Measurements from ENCODE around the gene IFI6.
"Not testable (repeated sequence)": the region's sequence is repeated elsewhere in the genome, so short reads cannot be mapped to it uniquely, and the experiment has no call there.

The IFI6 gene, protein sequence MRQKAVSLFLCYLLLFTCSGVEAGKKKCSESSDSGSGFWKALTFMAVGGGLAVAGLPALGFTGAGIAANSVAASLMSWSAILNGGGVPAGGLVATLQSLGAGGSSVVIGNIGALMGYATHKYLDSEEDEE

DNA sequence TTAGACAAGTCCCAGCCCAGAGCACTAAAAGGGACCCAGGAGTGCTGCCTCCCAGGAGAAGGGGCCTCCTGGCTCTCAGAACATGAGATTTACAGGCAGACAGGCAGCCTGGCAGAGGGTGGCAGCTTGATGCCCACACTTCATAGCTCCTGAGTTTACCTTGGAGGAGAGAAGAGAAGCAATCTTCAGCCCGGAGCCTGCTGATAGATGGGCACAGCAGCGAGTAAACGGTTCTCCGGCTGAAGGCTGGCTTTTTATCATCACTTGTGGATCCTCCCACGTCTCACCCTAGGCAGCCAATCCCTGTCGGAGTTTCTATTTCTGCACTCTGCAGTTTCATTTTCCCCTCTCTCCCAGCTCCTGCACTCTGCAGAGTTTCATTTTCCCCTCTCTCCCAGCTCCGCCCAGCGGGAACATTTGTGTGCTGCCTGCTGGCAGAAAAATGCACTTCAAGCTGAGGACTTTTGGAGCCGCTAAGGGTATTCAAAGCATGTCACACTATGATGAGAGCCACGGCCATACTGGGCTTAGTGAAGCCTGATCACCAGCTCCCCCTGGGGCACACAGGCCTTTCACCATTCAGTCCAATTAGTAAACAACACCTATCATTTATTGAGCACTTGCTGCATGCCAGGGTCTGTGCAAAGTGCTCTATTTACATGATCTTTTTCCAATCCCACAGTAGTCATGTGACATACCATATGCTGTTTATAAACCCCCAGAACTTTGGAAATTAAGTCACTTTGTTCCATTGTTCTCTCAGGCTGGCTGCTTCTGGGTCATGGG, at the start of gene IFI6:
Gene IFI6, minus strand, starts transcription at position 229 of the 786 bp plus-strand sequence. CDS start 2,878 bp downstream, outside the sequence.
- DNase-seq: no peak

DNA sequence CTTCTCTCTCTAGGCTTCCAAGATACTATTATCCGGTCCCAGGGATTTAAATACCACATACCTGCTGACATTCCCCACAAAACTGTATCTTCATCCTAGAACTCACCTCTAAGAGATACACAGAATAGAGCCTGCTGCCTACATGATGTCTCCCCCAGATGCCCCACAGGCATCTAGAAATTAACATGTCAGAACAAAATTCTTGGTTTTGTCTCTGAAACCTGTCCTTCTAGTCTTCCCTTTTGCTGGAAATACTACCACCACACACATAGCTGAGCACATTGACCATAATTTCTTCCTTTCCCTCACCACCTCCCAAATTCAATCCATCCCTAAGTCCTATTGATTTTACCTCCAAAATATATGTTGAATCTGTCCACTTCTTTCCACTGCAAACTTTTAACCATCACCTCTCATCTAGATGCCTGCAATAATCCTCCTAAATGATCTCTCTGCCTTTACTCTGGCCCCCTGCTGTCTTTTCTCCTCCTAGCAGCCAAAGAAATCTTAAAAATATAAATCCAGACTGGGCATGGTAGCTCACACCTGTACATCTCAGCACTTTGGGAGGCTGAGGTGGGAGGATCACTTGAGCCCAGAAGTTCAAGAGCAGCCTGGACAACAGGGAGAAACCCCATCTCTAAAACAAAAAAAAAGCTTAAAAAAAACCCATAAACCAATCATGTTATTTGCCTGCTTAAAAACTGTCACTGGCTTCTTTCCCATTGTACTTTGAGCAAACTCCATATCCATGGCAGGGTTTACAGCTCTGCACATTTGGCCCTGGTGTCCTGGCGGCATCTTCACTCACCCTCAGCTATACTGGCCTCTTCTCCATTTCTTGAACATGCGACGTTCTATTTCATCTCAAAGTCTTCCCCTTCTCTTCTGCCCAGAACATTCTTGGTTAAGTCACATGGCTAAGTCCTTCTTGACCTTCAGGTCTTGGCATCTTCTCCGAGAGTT, 47.6 kb upstream of the IFI6 start:
- no peak for DNase-seq

GRCh38 chr1:27716262-27716895, 44.4 kb upstream of the IFI6 start:
- DNase-seq: no peak

DNA sequence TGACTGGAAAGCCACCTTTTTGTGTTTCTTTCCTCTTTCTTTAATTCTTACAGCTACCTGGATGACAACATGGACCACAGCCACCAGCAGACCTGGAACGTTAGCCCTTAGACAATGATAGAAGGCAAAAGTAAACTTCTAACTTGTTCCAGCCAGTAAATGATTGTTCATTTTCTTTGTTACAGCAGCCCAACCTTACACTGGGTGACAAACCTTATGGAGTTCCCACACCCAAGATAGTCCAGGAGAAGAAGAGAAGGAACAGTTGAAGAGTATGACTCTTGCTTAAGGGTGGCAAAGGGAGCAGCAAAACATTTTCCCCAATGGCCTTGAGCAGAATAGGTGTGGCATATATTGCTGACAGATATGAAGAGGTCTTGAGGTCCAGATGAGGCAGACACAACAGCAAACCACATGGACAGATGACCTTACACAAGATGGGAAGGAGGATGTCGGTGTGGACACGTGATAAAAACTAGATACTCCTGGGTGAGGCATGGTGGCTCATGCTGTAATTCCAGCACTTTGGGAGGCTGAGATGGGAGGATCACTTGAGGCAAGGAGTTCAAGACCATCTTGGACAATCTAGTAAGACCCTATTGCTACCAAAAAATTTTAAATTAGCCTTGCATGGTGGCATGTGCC, 42.0 kb upstream of the IFI6 start:
- DNase-seq: no peak

DNA sequence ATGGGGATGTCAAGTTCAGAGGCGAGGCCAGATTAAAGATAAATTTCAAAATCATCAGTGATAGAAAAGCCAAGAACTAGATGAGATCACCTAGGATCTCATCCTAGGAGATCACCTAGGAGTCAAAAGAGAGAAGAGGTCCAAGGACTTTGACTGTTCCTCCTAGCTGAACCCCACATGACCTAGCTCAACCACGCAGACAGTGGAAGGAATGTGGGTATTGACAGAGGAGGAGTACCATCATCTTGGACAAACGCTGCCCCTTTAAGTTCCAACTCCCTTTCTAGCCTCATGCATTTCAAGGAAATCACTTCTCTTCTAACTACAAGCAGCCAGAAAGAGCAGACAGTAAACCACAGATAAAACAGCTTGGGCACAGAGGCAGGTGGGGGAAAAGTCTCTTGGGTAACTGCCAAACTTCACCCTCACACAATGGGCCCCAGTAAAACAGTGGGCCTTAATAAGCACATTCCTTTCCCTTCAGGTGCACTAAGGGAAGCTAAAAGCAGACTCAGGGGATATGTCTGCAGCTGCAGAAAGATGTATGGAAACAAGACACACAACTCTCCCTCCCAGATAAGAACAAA, 41.2 kb upstream of the IFI6 start:
- DNase-seq: no peak

- no peak for DNase-seq
Observed at GRCh38 chr1:27710574-27710973, 38.6 kb upstream of the IFI6 start.

- DNase-seq: no peak
Observed at GRCh38 chr1:27705545-27705944, 33.6 kb upstream of the IFI6 start.

- DNase-seq: no peak
Observed at GRCh38 chr1:27704958-27705357, 33.0 kb upstream of the IFI6 start.

GRCh38 chr1:27696835-27697234, 24.8 kb upstream of the IFI6 start:
- not testable (repeated sequence) for DNase-seq

- DNase-seq: no peak
Observed at GRCh38 chr1:27690183-27690582, 18.2 kb upstream of the IFI6 start.

DNA sequence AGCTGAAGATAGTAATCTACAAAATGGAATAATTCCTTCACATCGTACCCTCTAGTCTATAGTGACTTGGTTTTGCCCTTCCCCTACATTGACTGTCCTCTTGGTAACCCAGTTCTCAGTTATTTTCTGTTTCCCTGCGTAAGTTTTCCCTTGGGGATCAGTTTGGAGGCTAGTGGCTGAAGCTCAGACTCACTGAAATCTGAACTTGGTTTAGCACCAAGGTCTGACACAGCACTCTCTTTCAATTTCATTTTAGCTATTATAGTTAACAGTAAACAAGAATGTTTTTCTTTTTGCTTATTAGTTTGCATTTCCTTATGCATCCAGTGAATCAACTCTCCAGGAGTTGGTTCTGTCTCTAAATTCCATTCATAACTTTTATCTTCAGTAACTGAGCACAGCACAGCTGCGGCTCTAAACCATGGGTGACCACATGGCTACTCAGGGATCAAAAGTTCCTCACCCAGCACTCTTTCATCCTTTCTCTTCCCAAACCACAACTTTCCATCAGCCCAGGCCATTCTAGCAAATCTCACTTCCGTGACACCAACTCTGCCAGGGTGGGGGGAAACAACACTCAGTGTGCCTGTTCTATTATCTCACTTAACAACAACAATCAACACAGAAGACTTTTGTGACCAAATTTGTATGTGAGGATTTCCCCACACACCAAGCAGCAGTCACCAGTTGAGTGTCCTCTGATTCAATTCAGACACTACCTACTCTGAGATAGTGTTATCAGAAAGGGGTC, 17.6 kb upstream of the IFI6 start:
- no peak for DNase-seq

DNA sequence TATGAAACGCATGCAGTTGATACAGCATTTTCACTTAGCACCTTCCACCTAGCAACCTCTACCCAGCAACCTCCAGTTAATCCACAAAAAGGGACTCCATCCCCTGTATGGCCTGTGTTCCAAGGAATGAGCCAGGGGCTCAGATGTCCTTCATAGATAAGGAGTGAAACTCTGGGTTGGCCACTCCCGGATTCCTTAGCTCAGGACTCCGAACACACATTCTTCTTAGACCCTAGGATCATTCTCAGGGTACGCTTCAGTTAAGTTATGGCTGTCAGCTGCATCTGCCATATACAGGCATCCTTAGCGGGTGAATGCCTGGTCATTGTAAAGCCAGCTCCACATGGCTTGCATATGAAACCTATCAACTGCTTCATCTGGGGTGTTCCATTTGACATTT, 15.9 kb upstream of the IFI6 start:
- no peak for DNase-seq

DNA sequence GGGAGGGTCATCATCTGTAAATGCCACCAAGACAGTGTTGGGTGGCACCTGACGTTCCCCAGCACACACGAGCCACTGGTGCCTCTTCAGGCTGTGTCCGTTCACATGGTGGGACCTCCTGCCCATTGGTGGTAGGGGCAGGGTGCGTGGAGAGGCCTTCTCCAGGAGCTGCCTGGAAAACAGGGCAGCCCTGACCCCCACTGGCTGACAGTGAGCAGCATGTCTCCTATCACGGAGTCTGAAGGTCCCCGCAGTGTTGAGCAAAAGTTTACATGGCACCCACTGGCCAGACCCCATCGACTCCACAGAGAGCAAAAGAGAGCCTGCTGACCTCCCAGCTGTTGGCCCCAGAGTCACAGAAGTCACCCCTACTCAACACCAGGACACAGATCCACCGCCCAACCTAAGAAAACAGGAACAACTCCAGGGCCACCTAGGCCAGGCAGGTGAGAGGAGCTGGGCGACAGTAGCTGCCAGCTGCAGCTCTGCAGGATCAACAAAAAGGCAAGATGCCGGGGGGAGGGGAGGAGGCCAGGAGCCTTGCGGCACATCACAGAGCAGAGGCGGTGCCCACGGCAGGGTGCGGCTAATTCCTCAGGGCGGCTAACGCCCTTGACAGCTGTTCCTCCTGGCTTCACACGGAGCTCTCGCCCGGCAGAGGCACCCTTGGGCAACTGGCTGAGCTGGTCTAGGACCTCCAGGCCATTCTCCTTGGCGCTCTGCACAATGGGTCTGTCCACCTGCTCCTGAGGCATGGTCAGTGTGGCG, 14.4 kb upstream of the IFI6 start:
- DNase-seq: no peak

DNA sequence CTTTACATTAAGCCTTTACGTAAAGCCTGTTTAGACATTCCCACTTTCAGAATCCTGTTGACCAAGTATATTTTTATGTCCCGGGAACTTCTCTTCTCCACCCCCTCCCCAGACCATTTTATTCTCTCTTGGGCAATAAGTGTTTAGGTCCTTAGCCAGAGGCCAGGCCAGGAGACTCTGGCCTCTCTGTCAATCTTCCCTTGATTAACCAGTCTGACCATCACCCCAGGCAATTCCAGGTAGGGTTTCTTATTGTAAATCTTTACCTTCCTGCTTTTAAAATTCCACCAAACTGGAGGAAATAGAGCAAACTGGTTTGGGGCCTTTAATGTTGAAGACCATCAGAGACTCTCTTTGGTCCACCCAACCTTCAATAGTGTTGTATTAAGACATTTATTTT, 12.2 kb upstream of the IFI6 start:
- no peak for DNase-seq

GRCh38 chr1:27682351-27682944, 10.5 kb upstream of the IFI6 start:
- no peak for DNase-seq

- not testable (repeated sequence) for DNase-seq
Observed at GRCh38 chr1:27681580-27681979, 9.6 kb upstream of the IFI6 start.

DNA sequence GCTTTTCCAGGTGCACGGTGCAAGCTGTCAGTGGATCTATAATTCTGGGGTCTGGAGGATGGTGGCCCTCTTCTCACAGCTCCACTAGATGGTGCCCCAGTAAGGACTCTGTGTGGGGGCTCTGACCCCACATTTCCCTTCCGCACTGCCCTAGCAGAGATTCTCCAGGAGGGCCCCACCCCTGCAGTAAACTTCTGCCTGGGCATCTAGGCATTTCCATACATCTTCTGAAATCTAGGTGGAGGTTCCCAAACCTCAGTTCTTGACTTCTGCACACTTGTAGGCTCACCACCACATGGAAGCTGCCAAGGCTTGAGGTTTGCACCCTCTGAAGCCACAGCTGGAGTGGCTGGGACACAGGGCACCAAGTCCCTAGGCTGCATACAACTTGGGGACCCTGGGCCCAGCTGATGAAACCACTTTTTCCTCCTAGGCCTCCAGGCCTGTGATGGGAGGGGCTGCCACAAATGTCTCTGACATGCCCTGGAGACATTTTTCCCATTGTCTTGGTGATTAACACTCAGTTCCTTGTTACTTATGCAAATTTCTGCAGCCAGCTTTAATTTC, 8.3 kb upstream of the IFI6 start:
- DNase-seq: not testable (repeated sequence)

DNA sequence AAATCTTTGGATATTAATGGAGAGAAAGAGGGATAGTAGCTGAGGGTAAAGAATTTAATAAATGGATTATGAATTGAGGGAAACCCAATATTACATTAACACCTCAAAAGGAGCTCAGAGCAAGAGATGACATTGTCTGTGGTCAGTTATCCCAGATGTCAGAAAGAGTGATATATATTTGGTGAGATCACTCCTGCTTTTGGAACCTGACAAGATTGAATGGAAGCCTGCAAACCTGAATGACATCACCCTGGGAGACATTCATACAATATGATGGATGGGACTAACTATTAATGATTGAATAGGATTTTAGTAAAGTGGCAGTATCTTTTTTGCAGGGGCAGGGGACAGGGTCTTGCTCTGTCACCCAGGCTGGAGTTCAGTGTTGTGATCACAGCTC, 6.8 kb upstream of the IFI6 start:
- no peak for DNase-seq

DNA sequence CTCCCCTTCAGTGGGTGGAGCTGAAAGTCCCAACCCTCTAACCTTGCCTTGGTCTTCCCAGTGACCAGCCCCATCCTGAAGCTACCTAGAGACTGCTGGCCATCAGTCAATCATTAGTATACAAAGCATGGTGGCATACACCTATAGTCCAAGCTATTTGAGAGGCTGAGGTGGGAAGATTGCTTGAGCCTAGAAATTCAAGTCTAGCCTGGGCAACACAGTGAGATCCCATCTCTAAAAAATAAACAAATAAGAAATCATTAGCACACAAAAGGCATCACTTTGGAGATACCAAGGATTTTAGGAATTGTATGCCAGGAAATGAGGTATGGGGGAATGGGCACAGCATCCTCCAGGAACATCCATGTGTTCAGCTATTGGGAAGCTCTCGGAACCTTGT, 4.4 kb upstream of the IFI6 start:
- DNase-seq: no peak

DNA sequence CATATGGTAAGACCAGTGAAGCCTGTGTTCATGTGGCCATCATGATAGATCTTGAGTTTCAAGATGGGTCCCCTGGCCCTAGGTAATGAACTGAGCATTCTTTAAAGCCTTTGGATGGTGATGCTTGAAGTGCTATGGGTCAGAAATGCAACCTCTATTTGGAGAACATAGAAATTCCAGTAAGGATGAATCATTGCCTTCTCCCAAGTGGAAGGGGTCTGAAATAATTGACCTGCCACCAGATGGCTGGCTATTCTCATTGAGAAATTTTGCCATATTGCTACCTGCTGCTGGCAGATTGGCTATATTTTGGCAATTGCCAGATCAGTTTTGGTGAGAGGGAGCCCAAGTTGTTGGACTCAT, 739 bp upstream of the IFI6 start:
- DNase-seq: no peak
